OCI-LY7 (cell line): ENCODE data around the gene MAP6. TPM values are rescaled to one million over a fixed set of nuclear protein-coding genes. Genes with fewer than 3 reads are reported as not detected.
"Not testable (repeated sequence)": the region's sequence is repeated elsewhere in the genome, so short reads cannot be mapped to it uniquely, and the experiment has no call there.

Experiments
- BruUV-seq: library from RNA; stranded (reverse); fragments of 400-500 nt; replicated peaks from 2 replicates; lab custom pipeline; 2021; lab: Mats Ljungman, UMichigan
- CTCF ChIA-PET: fragments of 300-600 bp; sonication (Branson Sonifier 250); formaldehyde crosslinking; loops from one replicate; lab custom pipeline; 2022; ENCODE audit warnings: antibody characterized with exemption; ENCODE audit not compliant: unreplicated experiment; lab: Charles Lee
- POLR2A ChIA-PET: fragments of 300-600 bp; sonication (Branson Sonifier 250); formaldehyde crosslinking; loops from one replicate; lab custom pipeline; 2022; ENCODE audit warnings: antibody characterized with exemption; lab: Charles Lee
- DNase-seq: peaks from one replicate; pipeline ENCODE4 v3.0.0-alpha.2; 2015; ENCODE audit warnings: low spot score
- H2AFZ ChIP-seq: fragments of 200-600 bp; sonication (generic), shearing (Covaris generic); 2 replicates; pipeline ENCODE4 v1.6.1; 2014; ENCODE audit warnings: mild to moderate bottlenecking, antibody characterized with exemption, low read length, moderate library complexity
- H3K27ac ChIP-seq: fragments of 200-600 bp; sonication (generic); 2 replicates; pipeline ENCODE4 v1.5.1; 2014; ENCODE audit warnings: mixed run types, low read depth, mild to moderate bottlenecking, moderate library complexity, low read length, inconsistent platforms; ENCODE audit not compliant: poor library complexity, severe bottlenecking
- H3K36me3 ChIP-seq: fragments of 200-600 bp; sonication (generic); 2 replicates; pipeline ENCODE4 v1.6.1; 2014; ENCODE audit warnings: mild to moderate bottlenecking, antibody characterized with exemption, low read length, moderate library complexity, mixed read lengths; ENCODE audit not compliant: insufficient read depth
- H3K4me1 ChIP-seq: fragments of 200-600 bp; sonication (generic); 2 replicates; pipeline ENCODE4 v1.5.1; 2014; ENCODE audit warnings: mild to moderate bottlenecking, low read length; ENCODE audit not compliant: insufficient read depth, poor library complexity, severe bottlenecking
- H3K4me2 ChIP-seq: fragments of 200-600 bp; sonication (generic); 2 replicates; pipeline ENCODE4 v1.6.1; 2014; ENCODE audit warnings: mild to moderate bottlenecking, low read length
- H3K4me3 ChIP-seq: fragments of 200-600 bp; sonication (generic); 2 replicates; pipeline ENCODE4 v1.5.1; 2014; ENCODE audit warnings: mild to moderate bottlenecking, low read depth, low read length; ENCODE audit not compliant: poor library complexity, severe bottlenecking
- H3K79me2 ChIP-seq: fragments of 200-600 bp; sonication (generic); 2 replicates; pipeline ENCODE4 v1.6.1; 2016; ENCODE audit warnings: low read depth, mild to moderate bottlenecking, low read length, moderate library complexity, mixed read lengths; ENCODE audit not compliant: insufficient read depth
- H3K9me2 ChIP-seq: fragments of 200-600 bp; sonication (generic); 2 replicates; pipeline ENCODE4 v1.6.1; 2016; ENCODE audit warnings: mild to moderate bottlenecking, low read length, mixed read lengths; ENCODE audit not compliant: insufficient read depth
- H3K9me3 ChIP-seq: fragments of 200-600 bp; sonication (generic); 2 replicates; pipeline ENCODE4 v1.6.1; 2014; ENCODE audit warnings: mild to moderate bottlenecking, mixed run types, low read length, mixed read lengths
- H4K20me1 ChIP-seq: fragments of 200-600 bp; sonication (generic); 2 replicates; pipeline ENCODE4 v1.6.1; 2014; ENCODE audit warnings: mild to moderate bottlenecking, antibody characterized with exemption, low read length, moderate library complexity, mixed read lengths; ENCODE audit not compliant: insufficient read depth
- EZH2phosphoT487 ChIP-seq: fragments of 200-600 bp; sonication (generic); IDR thresholded peaks from 2 replicates; pipeline ENCODE4 v1.6.1; 2018; ENCODE audit warnings: low read depth, borderline replicate concordance, mild to moderate bottlenecking, mixed run types, antibody characterized with exemption, low read length, moderate library complexity, mixed read lengths
- intact Hi-C: fragments of 100-400 bp; cut with micrococcal nuclease; formaldehyde crosslinking; loops from one replicate; pipeline ENCODE4 v1.10.0; 2022; ENCODE audit not compliant: unreplicated experiment
- total RNA-seq, 2 experiments: library from RNA; depleted of rRNA in 1 of 2; stranded (reverse); fragments of >200 nt in 1 of 2; shearing (Covaris generic) in 1 of 2; gene quantifications; 2 replicates each; pipeline ENCODE4 v1.2.3, GENCODE V29; 2014 to 2022
- TF ChIP-seq, protein P1 (sequence below): fragments of 200-600 bp; sonication (generic); conservative IDR thresholded peaks from 2 replicates; pipeline ENCODE4 v1.5.1; 2014; ENCODE audit warnings: mild to moderate bottlenecking, antibody characterized with exemption, low read length, moderate library complexity, mixed read lengths

Gene MAP6
- total RNA-seq, 2 experiments from 2014 or later, result not detected

- no peak for DNase-seq
- CTCF ChIA-PET, result interaction anchor here (0.9 kb wide), 1 partner anchor 10 kb away, joined by 3 read pairs; no protein-coding TSS in a partner anchor
Observed at GRCh38 chr11:75585293-75585670, 83.6 kb downstream of the MAP6 start.

GRCh38 chr11:75584659-75585292 lies 84.1 kb downstream of the MAP6 start:
- BruUV-seq, POLR2A ChIA-PET, H3K27ac ChIP-seq, H3K79me2 ChIP-seq, H3K4me3 ChIP-seq, intact Hi-C loops, H3K4me1 ChIP-seq, H4K20me1 ChIP-seq, H3K36me3 ChIP-seq, H3K9me2 ChIP-seq, H3K9me3 ChIP-seq, DNase-seq, H2AFZ ChIP-seq, H3K4me2 ChIP-seq: not testable (repeated sequence)
- CTCF ChIA-PET, result interaction anchor here (0.6 to 0.9 kb wide), 2 partner anchors 10 to 859 kb away, joined by 3 to 4 read pairs; no protein-coding TSS in a partner anchor

More at GRCh38 chr11:75585293-75585670, 83.6 kb downstream of the MAP6 start:
- H3K4me3 ChIP-seq, result no peak overlapping the region
- no peaks in the 10 kb centered on the region for H3K79me2 ChIP-seq
- BruUV-seq, result no TSS peak
- H3K9me2 ChIP-seq, result no peaks in the 10 kb centered on the region
- TF ChIP-seq, protein P1, sequence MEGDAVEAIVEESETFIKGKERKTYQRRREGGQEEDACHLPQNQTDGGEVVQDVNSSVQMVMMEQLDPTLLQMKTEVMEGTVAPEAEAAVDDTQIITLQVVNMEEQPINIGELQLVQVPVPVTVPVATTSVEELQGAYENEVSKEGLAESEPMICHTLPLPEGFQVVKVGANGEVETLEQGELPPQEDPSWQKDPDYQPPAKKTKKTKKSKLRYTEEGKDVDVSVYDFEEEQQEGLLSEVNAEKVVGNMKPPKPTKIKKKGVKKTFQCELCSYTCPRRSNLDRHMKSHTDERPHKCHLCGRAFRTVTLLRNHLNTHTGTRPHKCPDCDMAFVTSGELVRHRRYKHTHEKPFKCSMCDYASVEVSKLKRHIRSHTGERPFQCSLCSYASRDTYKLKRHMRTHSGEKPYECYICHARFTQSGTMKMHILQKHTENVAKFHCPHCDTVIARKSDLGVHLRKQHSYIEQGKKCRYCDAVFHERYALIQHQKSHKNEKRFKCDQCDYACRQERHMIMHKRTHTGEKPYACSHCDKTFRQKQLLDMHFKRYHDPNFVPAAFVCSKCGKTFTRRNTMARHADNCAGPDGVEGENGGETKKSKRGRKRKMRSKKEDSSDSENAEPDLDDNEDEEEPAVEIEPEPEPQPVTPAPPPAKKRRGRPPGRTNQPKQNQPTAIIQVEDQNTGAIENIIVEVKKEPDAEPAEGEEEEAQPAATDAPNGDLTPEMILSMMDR, result no peak
- no peak for TF ChIP-seq EZH2phosphoT487
- no peak overlapping the region for H2AFZ ChIP-seq
- no peaks in the 10 kb centered on the region for H3K36me3 ChIP-seq
- intact Hi-C loops, result no loop called here
- no peaks in the 10 kb centered on the region for H3K4me1 ChIP-seq
- H3K27ac ChIP-seq, result no peak overlapping the region
- POLR2A ChIA-PET, result no interaction called here
- no peaks in the 10 kb centered on the region for H4K20me1 ChIP-seq
- no peaks in the 10 kb centered on the region for H3K9me3 ChIP-seq
- no peak overlapping the region for H3K4me2 ChIP-seq

DNA sequence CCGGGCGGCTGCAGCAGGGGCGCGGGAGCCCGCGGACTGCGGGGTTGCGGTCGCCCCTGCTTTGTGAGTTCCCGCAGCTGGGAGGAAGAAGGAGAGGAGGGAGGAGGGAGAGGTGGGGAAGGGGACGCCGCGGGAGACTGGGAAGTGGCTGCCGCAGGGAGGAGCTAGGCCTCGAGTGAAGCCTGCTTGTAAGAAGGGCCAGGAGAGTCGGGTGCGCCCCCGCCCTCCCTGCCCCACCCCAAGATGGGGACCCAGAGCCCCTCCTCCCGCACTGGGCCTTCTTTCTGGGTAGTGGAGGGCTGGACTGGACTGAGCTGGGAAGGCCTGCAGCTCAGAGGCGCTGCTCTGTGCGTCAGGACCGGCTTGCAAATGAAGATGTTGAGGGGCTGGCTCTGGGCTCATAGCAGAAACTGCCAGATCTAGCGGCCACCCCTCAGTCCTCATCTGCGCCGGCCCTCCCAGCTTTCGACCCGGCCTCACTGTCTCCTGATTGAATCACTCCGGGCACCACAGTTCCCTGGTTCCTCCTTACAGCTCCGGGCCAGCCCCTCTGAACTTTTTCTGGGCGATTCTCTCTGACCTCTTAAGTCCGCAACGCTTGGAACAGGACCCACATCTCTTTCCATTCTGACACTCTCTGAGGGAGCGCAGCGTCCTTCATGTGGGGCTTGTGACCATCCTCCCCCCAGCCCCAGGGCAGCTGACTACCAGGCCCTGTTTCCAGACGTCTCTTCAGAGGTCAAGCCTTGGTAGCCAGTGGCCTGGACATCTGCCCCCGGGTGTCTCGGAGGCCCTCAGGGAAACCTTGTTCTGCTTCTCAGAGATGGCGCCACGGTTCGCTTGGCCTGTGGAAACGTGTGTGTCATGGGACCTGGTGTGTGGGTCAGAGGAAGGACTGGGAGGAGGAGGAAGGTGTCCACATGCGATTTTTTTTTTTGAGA lies 84.8 kb downstream of the MAP6 start:
- H3K9me3 ChIP-seq, result no peaks in the 10 kb centered on the region
- no peak overlapping the region for H3K4me3 ChIP-seq
- no peaks in the 10 kb centered on the region for H3K9me2 ChIP-seq
- H4K20me1 ChIP-seq, result no peaks in the 10 kb centered on the region
- H3K4me1 ChIP-seq, result no peaks in the 10 kb centered on the region
- BruUV-seq, result no TSS peak
- DNase-seq, result no peak
- CTCF ChIA-PET, result interaction anchor here (0.5 to 0.9 kb wide), 4 partner anchors 11 to 860 kb away, joined by 3 to 4 read pairs (median 4); no protein-coding TSS in a partner anchor
- no peak overlapping the region for H2AFZ ChIP-seq
- no peaks in the 10 kb centered on the region for H3K79me2 ChIP-seq
- H3K27ac ChIP-seq, result no peak overlapping the region
- intact Hi-C loops, result no loop called here
- H3K36me3 ChIP-seq, result no peaks in the 10 kb centered on the region
- no peak overlapping the region for H3K4me2 ChIP-seq
- TF ChIP-seq, protein P1, result no peak
- TF ChIP-seq EZH2phosphoT487, result no peak
- POLR2A ChIA-PET, result no interaction called here
